ENCODE results near the gene BCAP29. TPM values are rescaled to one million over a fixed set of nuclear protein-coding genes. Genes with fewer than 3 reads are reported as not detected.

BCAP29 gene
- total and polyA plus RNA-seq, 10 donors, result 11.2 to 139 (median 39.0) TPM

DNA sequence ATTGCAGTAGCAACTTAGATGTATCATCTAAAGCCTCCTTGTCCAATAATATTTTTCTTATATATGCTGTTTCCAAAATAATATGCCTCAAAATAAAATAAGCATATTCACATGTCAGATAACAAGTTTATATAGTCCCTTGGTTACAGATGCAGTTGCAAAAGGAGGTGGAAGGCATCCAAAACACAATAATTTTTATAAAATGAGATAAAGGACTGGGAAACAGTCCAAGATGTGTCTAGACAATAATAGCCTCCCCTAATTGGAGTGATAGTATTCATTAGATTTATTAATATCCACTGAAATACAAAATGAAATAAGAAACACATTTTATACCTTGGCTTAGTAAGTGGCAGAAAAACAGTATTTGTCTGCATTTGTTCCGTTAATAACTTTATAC is 30.3 kb downstream of the BCAP29 start:
- Histone ChIP-seq H3K4me3 (no peak overlapping the region), H3K4me1 (no peaks in the 10 kb centered on the region), H3K27ac (no peak overlapping the region), H3K36me3 (peaks cover 0 to 54% (median 17%) of the 10 kb centered on the region in 6 donors), H3K9me3 (no peaks in the 10 kb centered on the region), H3K27me3 (replicated peaks in 1 of 7) (no peaks in the 10 kb centered on the region)
- no peak for DNase-seq
- WGBS, 5 donors, result 90 to 97% (median 93%) methylated on average over 1 of the region's 1 CpG
- intact Hi-C loops (cut with DNase I; ENCODE audit: low total_unique reads), result no loop called here
- no peak for TF ChIP-seq POLR2A (IDR thresholded peaks at IDR 0.05)
- no peak for TF ChIP-seq CTCF (IDR thresholded peaks at IDR 0.05 in 8 of 11, conservative IDR thresholded peaks at IDR 0.05 in 3 of 11)
- TF ChIP-seq POLR2AphosphoS5 (IDR thresholded peaks at IDR 0.05), result no peak

GRCh38 chr7:107613439-107613838 is 33.4 kb downstream of the BCAP29 start:
- DNase-seq, result no peak
- Histone ChIP-seq H3K27me3 (replicated peaks in 1 of 7) (no peaks in the 10 kb centered on the region), H3K4me1 (no peaks in the 10 kb centered on the region), H3K4me3 (no peak overlapping the region), H3K27ac (no peak overlapping the region), H3K36me3 (peaks cover 0 to 66% (median 26%) of the 10 kb centered on the region in 6 donors), H3K9me3 (no peaks in the 10 kb centered on the region)
- WGBS, 5 donors, result 92 to 98% (median 95%) methylated on average over 1 of the region's 1 CpG
- TF ChIP-seq POLR2AphosphoS5 (IDR thresholded peaks at IDR 0.05), result no peak
- intact Hi-C loops (cut with DNase I; ENCODE audit: low total_unique reads), result no loop called here

GRCh38 chr7:107613948-107614347 is 33.9 kb downstream of the BCAP29 start:
- Histone ChIP-seq H3K27ac (no peak overlapping the region), H3K4me1 (no peaks in the 10 kb centered on the region), H3K4me3 (no peak overlapping the region), H3K27me3 (replicated peaks in 1 of 7) (no peaks in the 10 kb centered on the region), H3K36me3 (peaks cover 0 to 68% (median 26%) of the 10 kb centered on the region in 6 donors), H3K9me3 (no peaks in the 10 kb centered on the region)
- TF ChIP-seq CTCF (IDR thresholded peaks at IDR 0.05 in 8 of 11, conservative IDR thresholded peaks at IDR 0.05 in 3 of 11) (no peak), POLR2AphosphoS5 (IDR thresholded peaks at IDR 0.05) (no peak), POLR2A (IDR thresholded peaks at IDR 0.05) (no peak)
- no peak for DNase-seq
- intact Hi-C loops (cut with DNase I; ENCODE audit: low total_unique reads), result no loop called here

DNA sequence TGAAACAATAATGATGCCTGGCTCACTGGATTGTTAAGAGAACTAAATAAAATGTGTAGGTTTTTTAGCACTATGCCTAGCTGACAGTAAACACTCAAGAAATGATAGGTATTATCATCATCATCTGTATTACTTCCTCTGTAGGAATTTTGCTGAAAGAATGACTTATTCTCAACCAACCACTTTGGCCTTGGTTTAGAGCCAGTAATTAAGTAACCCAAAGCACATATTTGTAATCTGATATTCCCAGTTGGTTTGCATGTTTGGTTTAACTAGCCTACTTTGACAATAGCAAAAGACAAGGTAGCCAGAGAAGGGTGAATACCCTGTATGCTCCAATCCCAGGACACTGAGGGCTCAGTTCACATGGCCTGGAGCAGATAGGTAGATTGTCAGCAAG is 34.4 kb downstream of the BCAP29 start:
- no peaks in the 10 kb centered on the region for H3K27me3 ChIP-seq (replicated peaks in 1 of 7)
- no peak for DNase-seq
- no peak overlapping the region for H3K27ac ChIP-seq
- no peaks in the 10 kb centered on the region for H3K9me3 ChIP-seq
- intact Hi-C loops (cut with DNase I; ENCODE audit: low total_unique reads), result no loop called here
- no peak overlapping the region for H3K4me3 ChIP-seq
- no peaks in the 10 kb centered on the region for H3K4me1 ChIP-seq
- peaks cover 0 to 64% (median 26%) of the 10 kb centered on the region in 6 donors for H3K36me3 ChIP-seq
- TF ChIP-seq POLR2AphosphoS5 (IDR thresholded peaks at IDR 0.05) (no peak), CTCF (IDR thresholded peaks at IDR 0.05 in 8 of 11, conservative IDR thresholded peaks at IDR 0.05 in 3 of 11) (no peak), POLR2A (IDR thresholded peaks at IDR 0.05) (no peak)

Data from spleen (tissue), 11 donors.